IPS-15b (cell line): Measurements from ENCODE around the gene LENG9.

Experiments
- H3K27me3 ChIP-seq: one replicate; pipeline ENCODE4 v1.6.1; 2013; ENCODE audit warnings: low read length; ENCODE audit not compliant: control insufficient read depth, insufficient read depth
- H3K36me3 ChIP-seq: one replicate; pipeline ENCODE4 v1.6.1; 2013; ENCODE audit warnings: low read length; ENCODE audit not compliant: control insufficient read depth, insufficient read depth
- H3K4me1 ChIP-seq: one replicate; pipeline ENCODE4 v1.6.1; 2013; ENCODE audit warnings: mild to moderate bottlenecking, low read length; ENCODE audit not compliant: control insufficient read depth, insufficient read depth
- H3K4me3 ChIP-seq: one replicate; pipeline ENCODE4 v1.5.1; 2013; ENCODE audit warnings: low read depth, low read length
- H3K9ac ChIP-seq: one replicate; pipeline ENCODE4 v1.6.1; 2013; ENCODE audit warnings: low read depth, mild to moderate bottlenecking, low read length
- H3K9me3 ChIP-seq: one replicate; pipeline ENCODE4 v1.6.1; 2013; ENCODE audit warnings: mild to moderate bottlenecking, low read length; ENCODE audit not compliant: control insufficient read depth, insufficient read depth

Gene LENG9

DNA sequence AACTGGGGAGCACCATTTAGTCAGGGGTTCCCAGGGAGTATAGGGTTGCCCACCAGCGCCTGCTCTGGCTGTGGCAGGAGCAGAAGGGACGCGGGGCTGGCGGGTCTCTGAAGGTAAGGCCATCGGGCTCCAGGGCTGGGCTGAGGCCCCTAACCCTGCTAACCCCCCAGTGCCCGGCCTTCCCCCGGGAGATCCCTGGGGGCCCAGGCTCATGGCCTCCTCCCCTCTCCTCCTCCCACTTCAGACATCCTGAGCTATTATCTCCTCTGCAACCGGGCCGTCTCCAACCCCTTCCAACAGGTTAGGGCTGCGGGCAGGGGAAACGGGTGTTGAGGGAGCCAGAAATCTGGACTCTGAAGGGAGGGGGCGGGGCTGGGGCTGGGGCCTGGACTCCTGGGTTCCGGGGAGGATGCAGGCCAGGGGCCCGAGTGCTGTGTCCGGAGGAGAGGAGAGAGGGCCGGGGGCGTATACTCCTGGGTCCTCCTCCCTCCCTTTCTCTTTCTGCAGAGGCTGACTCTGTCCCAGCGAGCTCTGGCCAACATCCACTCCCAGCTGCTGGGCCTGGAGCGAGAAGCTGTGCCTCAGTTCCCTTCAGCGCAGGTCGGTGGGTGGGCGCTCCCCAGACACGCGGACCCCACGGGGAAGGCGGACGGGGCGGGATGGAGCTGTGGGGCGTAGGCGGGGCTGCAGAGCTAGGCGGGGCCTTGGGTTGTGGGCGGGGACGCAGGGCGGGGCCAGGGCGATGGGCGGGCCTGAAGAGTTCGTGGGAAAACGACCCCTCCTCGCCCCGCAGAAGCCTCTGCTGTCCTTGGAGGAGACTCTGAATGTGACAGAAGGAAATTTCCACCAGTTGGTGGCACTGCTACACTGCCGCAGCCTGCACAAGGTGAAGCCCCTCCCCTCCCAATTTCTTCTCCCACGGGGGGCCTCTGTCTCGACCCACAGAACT is 33.0 kb downstream of the LENG9 start:
- H3K9ac ChIP-seq = no peak overlapping the region
- H3K36me3 ChIP-seq = peaks cover 7% of the 10 kb centered on the region
- H3K9me3 ChIP-seq = no peaks in the 10 kb centered on the region
- H3K4me1 ChIP-seq = peaks cover 9% of the 10 kb centered on the region
- peak overlapping the region; percentile 45 for H3K4me3 ChIP-seq
- H3K27me3 ChIP-seq = peaks cover 2% of the 10 kb centered on the region

GRCh38 chr19:54429545-54430227 is 33.9 kb downstream of the LENG9 start:
- Histone ChIP-seq H3K27me3 (peaks cover 2% of the 10 kb centered on the region), H3K9ac (no peak overlapping the region), H3K9me3 (no peaks in the 10 kb centered on the region), H3K4me1 (peaks cover 6% of the 10 kb centered on the region), H3K36me3 (peaks cover 11% of the 10 kb centered on the region), H3K4me3 (peak overlapping the region; percentile 45)

- peaks cover under 1% of the 10 kb centered on the region for H3K4me1 ChIP-seq
- peaks cover 2% of the 10 kb centered on the region for H3K27me3 ChIP-seq
- H3K4me3 ChIP-seq = no peak overlapping the region
- H3K9ac ChIP-seq = no peak overlapping the region
- H3K36me3 ChIP-seq = peaks cover 13% of the 10 kb centered on the region
- no peaks in the 10 kb centered on the region for H3K9me3 ChIP-seq
Observed at GRCh38 chr19:54429176-54429495, 34.4 kb downstream of the LENG9 start.

DNA sequence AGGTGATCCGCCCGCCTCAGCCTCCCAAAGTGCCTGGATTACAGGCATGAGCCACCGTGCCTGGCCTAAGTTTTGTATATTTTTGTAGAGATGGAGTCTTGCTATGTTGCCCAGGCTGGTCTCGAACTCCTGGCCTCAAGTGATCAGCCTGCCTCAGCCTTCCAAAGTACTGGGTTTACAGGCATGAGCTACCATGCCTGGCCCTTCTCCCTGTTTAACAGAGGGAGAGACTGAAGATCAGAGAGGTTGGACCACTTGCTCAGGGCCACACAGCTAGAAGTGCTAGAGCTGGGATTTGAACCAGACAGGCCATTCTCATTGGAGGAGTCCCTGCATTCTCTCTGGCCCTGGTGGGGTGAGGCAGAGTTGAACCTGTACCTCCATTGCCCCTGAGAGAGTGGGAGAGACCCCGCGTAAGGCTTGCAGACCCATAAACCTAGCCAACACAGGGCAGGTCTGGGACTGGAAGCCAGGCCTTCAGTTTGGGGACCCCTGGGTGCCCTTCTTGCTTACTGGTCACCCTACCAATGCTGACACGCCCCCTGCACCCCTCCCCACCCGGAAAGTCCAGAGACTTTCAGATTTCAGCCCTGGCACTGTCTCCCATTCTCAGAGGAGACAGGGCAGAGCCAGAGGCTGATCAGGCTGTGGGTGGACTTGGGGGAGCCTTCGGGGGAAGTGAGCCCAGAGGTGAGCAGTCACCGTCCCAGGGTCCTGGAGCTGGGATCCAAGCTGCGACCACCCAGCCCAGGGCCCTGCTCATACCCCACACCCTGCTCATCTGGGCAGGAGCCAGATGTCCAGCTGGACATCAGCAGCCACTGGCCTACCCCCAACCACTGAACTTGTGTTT is 35.0 kb downstream of the LENG9 start:
- Histone ChIP-seq H3K27me3 (no peaks in the 10 kb centered on the region), H3K9me3 (no peaks in the 10 kb centered on the region), H3K4me1 (no peaks in the 10 kb centered on the region), H3K36me3 (peaks cover 13% of the 10 kb centered on the region), H3K9ac (no peak overlapping the region), H3K4me3 (no peak overlapping the region)

- Histone ChIP-seq H3K9ac (no peak overlapping the region), H3K4me1 (no peaks in the 10 kb centered on the region), H3K36me3 (peaks cover 13% of the 10 kb centered on the region), H3K27me3 (no peaks in the 10 kb centered on the region), H3K4me3 (no peak overlapping the region), H3K9me3 (no peaks in the 10 kb centered on the region)
Observed at GRCh38 chr19:54427586-54427985, 36.0 kb downstream of the LENG9 start.

- peaks cover 15% of the 10 kb centered on the region for H3K36me3 ChIP-seq
- H3K9me3 ChIP-seq = no peaks in the 10 kb centered on the region
- H3K9ac ChIP-seq = no peak overlapping the region
- no peaks in the 10 kb centered on the region for H3K27me3 ChIP-seq
- peaks cover 9% of the 10 kb centered on the region for H3K4me1 ChIP-seq
- H3K4me3 ChIP-seq = no peak overlapping the region
Observed at GRCh38 chr19:54426291-54426931, 37.2 kb downstream of the LENG9 start.

DNA sequence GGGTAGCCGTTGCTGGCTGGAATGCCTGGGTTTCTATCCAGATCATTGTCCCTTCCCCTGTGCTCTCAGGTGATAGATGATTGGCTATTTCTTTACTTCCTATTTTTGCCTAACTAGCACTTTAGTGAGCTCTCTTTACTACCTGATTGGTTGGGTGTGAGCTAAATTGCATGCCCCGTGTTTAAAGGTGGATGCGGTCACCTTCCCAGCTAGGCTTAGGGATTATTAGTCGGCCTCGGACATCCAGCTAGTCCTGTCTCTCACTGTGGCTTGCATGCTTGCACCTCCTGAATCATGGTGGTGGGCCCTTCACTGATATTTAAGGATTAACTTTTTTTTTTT is 38.2 kb downstream of the LENG9 start:
- peaks cover 12% of the 10 kb centered on the region for H3K4me1 ChIP-seq
- H3K27me3 ChIP-seq = no peaks in the 10 kb centered on the region
- no peaks in the 10 kb centered on the region for H3K9me3 ChIP-seq
- no peak overlapping the region for H3K4me3 ChIP-seq
- peaks cover 16% of the 10 kb centered on the region for H3K36me3 ChIP-seq
- no peak overlapping the region for H3K9ac ChIP-seq

DNA sequence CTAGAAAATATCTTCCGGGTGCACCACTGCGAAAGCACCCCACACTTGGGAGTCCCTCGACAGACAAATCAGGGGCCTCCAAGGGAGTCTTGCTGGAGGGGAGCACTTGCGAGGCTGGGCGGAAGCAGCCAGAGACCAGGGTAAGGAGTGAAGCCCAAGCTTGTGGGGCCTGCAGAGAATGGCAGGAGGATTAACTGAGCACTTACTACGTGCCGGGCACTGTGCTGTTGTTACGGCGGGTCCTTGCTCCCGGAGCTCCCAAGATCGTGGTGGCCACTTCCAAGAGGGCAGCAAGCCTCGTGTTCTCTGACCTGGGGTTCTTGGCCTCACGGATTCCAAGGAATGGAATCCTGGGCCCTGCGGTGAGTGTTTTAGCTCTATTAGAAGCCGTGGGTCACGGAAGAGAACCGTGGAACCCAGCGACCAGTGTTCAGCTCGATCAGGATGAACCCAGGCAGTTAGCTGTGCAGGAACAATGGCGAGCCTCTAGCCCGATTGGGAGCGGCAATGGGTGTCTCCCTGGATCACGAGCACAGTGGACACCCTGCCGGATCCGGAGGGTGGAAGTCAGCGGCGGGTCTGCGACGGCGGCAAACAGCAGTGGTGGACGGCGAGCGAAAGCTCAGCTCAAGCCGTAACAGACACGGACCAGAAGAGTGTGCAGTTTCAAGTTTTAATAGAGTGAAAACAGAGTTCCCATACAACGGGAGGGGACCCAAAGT is 38.8 kb downstream of the LENG9 start:
- Histone ChIP-seq H3K9ac (no peak overlapping the region), H3K27me3 (no peaks in the 10 kb centered on the region), H3K4me3 (no peak overlapping the region), H3K9me3 (no peaks in the 10 kb centered on the region), H3K4me1 (peaks cover 15% of the 10 kb centered on the region), H3K36me3 (peaks cover 16% of the 10 kb centered on the region)

- no peaks in the 10 kb centered on the region for H3K9me3 ChIP-seq
- H3K36me3 ChIP-seq = peaks cover 16% of the 10 kb centered on the region
- H3K4me1 ChIP-seq = peaks cover 20% of the 10 kb centered on the region
- no peak overlapping the region for H3K9ac ChIP-seq
- H3K27me3 ChIP-seq = no peaks in the 10 kb centered on the region
- H3K4me3 ChIP-seq = no peak overlapping the region
Observed at GRCh38 chr19:54424201-54424600, 39.4 kb downstream of the LENG9 start.

- peaks cover 16% of the 10 kb centered on the region for H3K36me3 ChIP-seq
- H3K9me3 ChIP-seq = no peaks in the 10 kb centered on the region
- H3K4me3 ChIP-seq = no peak overlapping the region
- H3K9ac ChIP-seq = no peak overlapping the region
- peaks cover 21% of the 10 kb centered on the region for H3K4me1 ChIP-seq
- H3K27me3 ChIP-seq = no peaks in the 10 kb centered on the region
Observed at GRCh38 chr19:54422136-54422535, 41.4 kb downstream of the LENG9 start.

DNA sequence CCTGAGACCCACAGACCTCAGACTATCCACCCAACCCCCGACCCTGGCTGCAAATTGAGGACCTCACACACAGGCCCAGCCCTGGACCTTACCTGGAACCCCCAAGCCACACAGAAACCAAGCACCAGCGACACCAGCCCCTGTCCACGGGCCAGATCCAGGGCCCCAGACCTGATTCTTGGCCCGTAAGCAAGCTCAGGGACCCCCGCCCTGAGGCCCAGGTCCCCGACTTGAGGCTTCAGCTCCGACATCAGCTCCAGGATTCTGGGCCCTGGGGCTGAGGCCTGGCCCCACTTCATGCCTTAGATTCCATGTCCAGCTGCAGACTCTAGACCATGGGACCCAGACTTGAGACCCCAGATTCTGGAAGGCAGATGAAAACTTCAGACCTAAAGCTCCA is 42.1 kb downstream of the LENG9 start:
- Histone ChIP-seq H3K27me3 (no peaks in the 10 kb centered on the region), H3K4me1 (peaks cover 21% of the 10 kb centered on the region), H3K4me3 (peak overlapping the region; percentile 41), H3K36me3 (peaks cover 14% of the 10 kb centered on the region), H3K9ac (no peak overlapping the region), H3K9me3 (no peaks in the 10 kb centered on the region)
